Activated CD4-positive, CD25-positive, alpha-beta regulatory T cell treated with anti-CD3 and anti-CD28 coated beads, Interleukin-2, amount 50 U/mL, for 24 hours (primary cell): Measurements from ENCODE around the gene MAPKAPK3.

ENCODE experiments used
- ATAC-seq, 2 donors: fragments of 150-1000 bp; cut with Tn5 transposase; one replicate each; pipeline ENCODE4 v1.10.0; 2021; ENCODE audit warnings: mild to moderate bottlenecking in 1 of 2, moderate library complexity in 1 of 2

Gene MAPKAPK3

GRCh38 chr3:50587806-50588758 is 28.9 kb upstream of the MAPKAPK3 start:
- peak; percentile 49 to 62 for ATAC-seq

- ATAC-seq = no peak
Observed at GRCh38 chr3:50588759-50589433, 28.1 kb upstream of the MAPKAPK3 start.

- peak; percentile 2 to 9 for ATAC-seq
Observed at GRCh38 chr3:50591196-50591741, 25.7 kb upstream of the MAPKAPK3 start.

GRCh38 chr3:50592568-50592967 is 24.4 kb upstream of the MAPKAPK3 start:
- no peak for ATAC-seq

GRCh38 chr3:50594253-50594785 is 22.6 kb upstream of the MAPKAPK3 start:
- no peak for ATAC-seq

- ATAC-seq = no peak
Observed at GRCh38 chr3:50599115-50599715, 17.7 kb upstream of the MAPKAPK3 start.

GRCh38 chr3:50599716-50600118 is 17.2 kb upstream of the MAPKAPK3 start:
- ATAC-seq = no peak

GRCh38 chr3:50600141-50600753 is 16.7 kb upstream of the MAPKAPK3 start:
- no peak for ATAC-seq

- peak; percentile 79 to 80 for ATAC-seq
Observed at GRCh38 chr3:50600841-50601591, 15.9 kb upstream of the MAPKAPK3 start.

- no peak for ATAC-seq
Observed at GRCh38 chr3:50602595-50603191, 14.3 kb upstream of the MAPKAPK3 start.

GRCh38 chr3:50603261-50604109 is 13.5 kb upstream of the MAPKAPK3 start:
- ATAC-seq = no peak

GRCh38 chr3:50604110-50604621 is 12.8 kb upstream of the MAPKAPK3 start:
- no peak for ATAC-seq

GRCh38 chr3:50604628-50605588 is 12.0 kb upstream of the MAPKAPK3 start:
- no peak for ATAC-seq

- no peak for ATAC-seq
Observed at GRCh38 chr3:50605901-50606326, 11.0 kb upstream of the MAPKAPK3 start.

GRCh38 chr3:50606596-50606995 is 10.4 kb upstream of the MAPKAPK3 start:
- ATAC-seq = no peak

GRCh38 chr3:50607271-50608091 is 9.5 kb upstream of the MAPKAPK3 start:
- no peak for ATAC-seq

GRCh38 chr3:50608278-50608677 is 8.7 kb upstream of the MAPKAPK3 start:
- no peak for ATAC-seq
